Heart right ventricle (tissue), 16 donors: Measurements from ENCODE around the gene RABAC1. TPM values are rescaled to one million over a fixed set of nuclear protein-coding genes. Genes with fewer than 3 reads are reported as not detected.

Experiments used
- ATAC-seq, 8 donors: fragments of 200-7000 bp; cut with Tn5 transposase; one replicate each; pipeline ENCODE4 v1.9.1; 2020; ENCODE audit warnings: mild to moderate bottlenecking in 8 of 8, moderate library complexity in 8 of 8, moderate number of reproducible peaks in 1 of 8
- DNase-seq, 2 donors: peaks; one replicate each; pipeline ENCODE4 v3.0.0-alpha.2; 2020
- H3K27ac ChIP-seq, 10 donors: fragments of 200-600 bp; sonication (generic) in 2 of 10; one replicate each; pipeline versions ENCODE4 v1.5.0 to v1.8.0; 2020 to 2022; ENCODE audit warnings: mild to moderate bottlenecking in 3 of 10
- H3K27me3 ChIP-seq, 7 donors: fragments of 200-600 bp; one replicate each; pipeline ENCODE4 v1.8.0; 2021 to 2022; ENCODE audit warnings: mild to moderate bottlenecking in 2 of 7
- H3K36me3 ChIP-seq, 9 donors: fragments of 200-600 bp; sonication (generic) in 1 of 9; one replicate each; pipeline versions ENCODE4 v1.5.0 to v1.8.0; 2020 to 2022; ENCODE audit warnings: mild to moderate bottlenecking in 2 of 9
- H3K4me1 ChIP-seq, 9 donors: fragments of 200-600 bp; sonication (generic) in 1 of 9; one replicate each; pipeline versions ENCODE4 v1.5.0 to v1.8.0; 2020 to 2022; ENCODE audit warnings: mild to moderate bottlenecking in 4 of 9
- H3K4me3 ChIP-seq, 10 donors: fragments of 200-600 bp; sonication (generic) in 2 of 10; one replicate each; pipeline versions ENCODE4 v1.5.0 to v1.8.0; 2020 to 2022; ENCODE audit warnings: mild to moderate bottlenecking in 7 of 10, moderate library complexity in 2 of 10
- H3K9me3 ChIP-seq, 11 donors: fragments of 200-600 bp in 10 of 11; sonication (generic) in 2 of 11; one replicate each; pipeline versions ENCODE4 v1.5.0 to v1.8.0; 2013 to 2022; ENCODE audit warnings: mild to moderate bottlenecking in 2 of 11, control low read depth in 1 of 11, moderate library complexity in 1 of 11
- WGBS, 2 donors: extraction: QIAGEN DNeasy Blood & Tissue Kit; methylation state at CpG; one replicate each; pipeline ENCODE4 v1.1.7; 2013; ENCODE audit warnings: inconsistent platforms in 1 of 2; 5-methylcytosine and 5-hydroxymethylcytosine counted together
- intact Hi-C, 10 donors: fragments of 100-400 bp; cut with DNase I; formaldehyde crosslinking; loops; one replicate each; pipeline versions ENCODE4 v1.11.1 to v1.14.2; 2022
- polyA plus RNA-seq, 2 donors: library from polyadenylated mRNA; stranded (reverse); fragments of 200-250 nt; gene quantifications; one replicate each; pipeline ENCODE4 v1.2.3, GENCODE V29; 2013
- total RNA-seq, 10 donors: library from RNA; stranded (reverse); fragmentation: NEBNext Ultra II Directional in 3 of 10; extraction: Animal tissue kit (Norgen Biotek cat#: 25700) in 3 of 10; gene quantifications; one replicate each; pipeline versions ENCODE4 v1.2.1 to v1.2.4, GENCODE V29; 2021 to 2023
- TF ChIP-seq, protein P1 (sequence below), 9 donors: fragments of 200-600 bp; sonication (generic) in 2 of 9; IDR thresholded peaks; one replicate each; pipeline versions ENCODE4 v1.5.0 to v1.8.0; 2021 to 2022; ENCODE audit warnings: antibody characterized with exemption in 9 of 9, mild to moderate bottlenecking in 5 of 9, moderate library complexity in 1 of 9
- donor health status: Arrhythmogenic right ventricular cardiomyopathy.
- donor health status: ischemic (EF 13 %, LVEDD 7.1; RV severe dilation, severe dysfunction).
- donor health status: healthy with polysubstance abuse.
- donor health status: DM: no; HTN: yes; CAD: no.
- donor health status: DM: no; HTN: no; CAD: no.
- donor health status: ischemic (EF 25% LVEDD 6.9; RV normal size, moderate dysfunction).
- donor health status: ischemic (EF 25% LVEDD 5.7; RV mildly dilated, moderate dysfunction).
- donor health status: healthy.
- donor health status: DM: yes; HTN: yes; CAD: no.
- donor health status: Ischemic cardiomyopathy.
- donor health status: ischemic (EF 35%, LVEDD 5.7; RV mildly dilated, moderate dysfunction).
- donor health status: nonischemic (EF 11% LVEDD 7.7; RV severe dilation, severe dysfunction).
- donor health status: DM: yes; HTN: yes; CAD: no.
- donor health status: PGD.
- donor health status: ischemic (EF 29% LVEDD 5.4; RV normal size, mild dysfunction).
- donor health status: nonischemic (EF 23%, LVEDD 6.1; RV moderate dilation, normal function).

The RABAC1 gene
- total and polyA plus RNA-seq, 12 donors: 34.5 to 270 (median 54.8) TPM

DNA sequence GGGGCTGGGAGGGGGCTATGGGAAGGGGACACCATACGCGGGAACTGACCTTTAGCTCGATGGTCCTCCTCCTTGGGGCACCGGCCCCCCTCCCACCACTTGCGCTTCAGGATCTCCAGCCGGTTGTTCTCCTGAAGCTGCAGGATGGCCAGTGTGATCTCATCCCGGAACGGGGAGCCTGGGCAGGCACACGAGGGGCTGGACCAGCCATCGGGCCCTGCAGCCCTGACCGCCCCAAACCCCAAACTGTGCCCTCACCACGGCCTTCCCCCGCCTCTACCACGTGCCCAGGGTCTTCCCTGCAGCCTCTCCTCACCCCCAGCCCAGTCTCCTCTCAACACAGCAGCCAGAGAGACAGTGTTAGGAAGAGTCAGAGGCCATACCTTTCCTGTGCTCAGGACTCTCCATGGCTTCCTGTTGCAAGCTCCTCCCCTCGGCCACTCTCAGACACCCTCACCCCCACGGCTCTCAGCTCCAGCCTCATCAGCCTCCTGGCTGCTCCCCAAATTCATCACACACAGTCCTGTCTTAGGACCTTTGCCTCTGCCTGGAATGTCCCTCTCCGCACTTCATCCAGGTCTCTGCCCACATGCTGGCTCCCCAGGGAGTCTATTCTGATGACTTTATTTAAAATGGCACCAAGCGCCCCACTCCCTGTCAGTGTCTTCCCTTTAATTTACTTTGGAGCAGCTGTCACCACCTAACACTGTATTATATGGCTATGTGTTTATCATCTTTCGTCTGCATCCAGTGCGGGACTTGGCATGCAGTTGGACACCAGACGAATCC, 44.6 kb upstream of the RABAC1 start:
- 72 to 80% methylated on average over 20 to 21 of the region's 21 CpGs for WGBS, 2 donors
- no peaks in the 10 kb centered on the region for H3K9me3 ChIP-seq
- H3K27ac ChIP-seq: no peak overlapping the region
- DNase-seq (no peak), ATAC-seq (no peak)
- H3K27me3 ChIP-seq: peaks cover 0 to 35% (median 31%) of the 10 kb centered on the region in 7 donors
- H3K36me3 ChIP-seq: no peaks in the 10 kb centered on the region
- intact Hi-C loops: no loop called here
- no peak overlapping the region for H3K4me3 ChIP-seq
- H3K4me1 ChIP-seq: no peaks in the 10 kb centered on the region
- TF ChIP-seq, protein P1, sequence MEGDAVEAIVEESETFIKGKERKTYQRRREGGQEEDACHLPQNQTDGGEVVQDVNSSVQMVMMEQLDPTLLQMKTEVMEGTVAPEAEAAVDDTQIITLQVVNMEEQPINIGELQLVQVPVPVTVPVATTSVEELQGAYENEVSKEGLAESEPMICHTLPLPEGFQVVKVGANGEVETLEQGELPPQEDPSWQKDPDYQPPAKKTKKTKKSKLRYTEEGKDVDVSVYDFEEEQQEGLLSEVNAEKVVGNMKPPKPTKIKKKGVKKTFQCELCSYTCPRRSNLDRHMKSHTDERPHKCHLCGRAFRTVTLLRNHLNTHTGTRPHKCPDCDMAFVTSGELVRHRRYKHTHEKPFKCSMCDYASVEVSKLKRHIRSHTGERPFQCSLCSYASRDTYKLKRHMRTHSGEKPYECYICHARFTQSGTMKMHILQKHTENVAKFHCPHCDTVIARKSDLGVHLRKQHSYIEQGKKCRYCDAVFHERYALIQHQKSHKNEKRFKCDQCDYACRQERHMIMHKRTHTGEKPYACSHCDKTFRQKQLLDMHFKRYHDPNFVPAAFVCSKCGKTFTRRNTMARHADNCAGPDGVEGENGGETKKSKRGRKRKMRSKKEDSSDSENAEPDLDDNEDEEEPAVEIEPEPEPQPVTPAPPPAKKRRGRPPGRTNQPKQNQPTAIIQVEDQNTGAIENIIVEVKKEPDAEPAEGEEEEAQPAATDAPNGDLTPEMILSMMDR (IDR thresholded peaks at IDR 0.05): no peak

DNA sequence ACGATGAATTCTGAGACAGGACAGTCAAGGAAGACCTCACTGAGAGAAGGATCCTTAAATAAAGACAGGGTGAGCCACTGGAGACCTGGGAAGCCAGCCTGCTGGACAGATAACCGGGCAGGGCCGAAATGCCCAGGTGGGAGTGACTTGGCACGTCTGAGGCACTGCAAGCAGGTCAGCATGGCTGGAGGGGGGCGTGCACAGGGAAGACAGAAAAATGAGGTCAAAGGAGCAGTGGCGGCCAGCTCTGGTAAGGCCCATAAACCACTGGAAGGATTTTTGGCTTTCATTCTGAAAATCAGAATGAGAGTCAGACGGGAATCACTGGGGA, 40.7 kb upstream of the RABAC1 start:
- Histone ChIP-seq H3K36me3 (no peaks in the 10 kb centered on the region), H3K27ac (no peak overlapping the region), H3K4me3 (no peak overlapping the region), H3K27me3 (peaks cover 0 to 74% (median 68%) of the 10 kb centered on the region in 7 donors), H3K4me1 (peaks cover 0 to 15% (median 11%) of the 10 kb centered on the region in 9 donors), H3K9me3 (no peaks in the 10 kb centered on the region)
- intact Hi-C loops: loop anchor here in 6 of 10 donors (2.0 to 10.0 kb wide), 4 partner anchors 32 to 75 kb away; partner anchors contain the start of genes GRIK5 (in 2 of the 6) and ZNF574 (in 2 of the 6)
- WGBS, 2 donors: 64 to 76% methylated on average over 7 of the region's 7 CpGs
- DNase-seq (no peak), ATAC-seq (no peak)
- TF ChIP-seq, protein P1 (IDR thresholded peaks at IDR 0.05): no peak

DNA sequence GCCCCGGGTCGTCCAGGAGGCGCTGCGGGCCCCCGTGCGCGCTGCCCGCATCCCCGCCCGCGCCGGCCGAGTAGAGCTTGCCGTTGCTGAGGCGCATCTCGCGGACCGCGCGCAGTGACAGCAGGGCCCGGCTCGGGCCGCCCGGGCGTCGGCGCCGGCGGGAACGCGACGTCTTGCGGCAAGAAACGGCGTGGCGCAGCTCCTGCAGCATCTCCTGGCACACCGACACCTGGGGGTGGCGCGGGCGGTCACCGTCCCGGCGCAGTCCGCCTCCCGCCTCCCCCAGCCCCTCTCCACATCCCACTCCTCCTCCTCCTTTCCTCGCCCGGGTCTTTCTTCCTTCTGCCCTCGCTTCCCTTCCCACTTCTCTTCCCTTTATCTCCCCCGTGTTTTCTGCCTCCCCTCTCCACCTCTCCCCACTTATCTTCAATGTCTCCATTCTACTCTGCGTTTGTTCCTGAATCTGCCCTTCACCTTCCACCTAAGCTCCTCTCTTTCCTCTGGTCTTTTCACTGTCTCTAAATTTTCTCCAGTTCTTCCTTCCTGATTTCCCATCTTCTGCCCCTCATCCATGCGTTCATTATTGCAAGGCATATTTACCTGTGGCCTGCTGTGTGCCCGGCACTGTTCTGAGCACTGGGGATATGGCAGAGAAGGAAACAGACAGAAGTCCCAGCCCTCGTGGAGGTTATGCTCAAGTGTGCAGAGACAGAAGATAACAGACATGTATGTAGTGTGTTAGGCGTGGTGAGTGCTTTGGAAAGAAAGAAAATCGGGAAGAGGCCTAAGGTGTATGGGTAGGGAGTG, 40.2 kb upstream of the RABAC1 start:
- no peak overlapping the region for H3K4me3 ChIP-seq
- no peaks in the 10 kb centered on the region for H3K9me3 ChIP-seq
- TF ChIP-seq, protein P1 (IDR thresholded peaks at IDR 0.05): no peak
- peaks cover 0 to 19% (median 14%) of the 10 kb centered on the region in 9 donors for H3K4me1 ChIP-seq
- intact Hi-C loops: loop anchor here in 6 of 10 donors (2.0 to 10.0 kb wide), 4 partner anchors 33 to 76 kb away; partner anchors contain the start of genes GRIK5 (in 2 of the 6) and ZNF574 (in 2 of the 6)
- peaks cover under 1 to 79% (median 73%) of the 10 kb centered on the region in 7 donors for H3K27me3 ChIP-seq
- ATAC-seq (no peak), DNase-seq (no peak)
- no peak overlapping the region for H3K27ac ChIP-seq
- 10 to 19% methylated on average over 24 to 55 of the region's 55 CpGs for WGBS, 2 donors
- H3K36me3 ChIP-seq: no peaks in the 10 kb centered on the region
